Endothelial cell of umbilical vein (primary cell): ENCODE results near the gene GAL3ST1.

Source experiments
- CTCF ChIP-seq, 2 donors: IDR thresholded peaks; 1 replicate in 1 of 2; 2 replicates in 1 of 2; pipeline ENCODE4 v1.5.1; 2011; ENCODE audit warnings: low read length in 2 of 2, mild to moderate bottlenecking in 2 of 2, moderate library complexity in 2 of 2, control low read depth in 1 of 2, inconsistent platforms in 1 of 2, low read depth in 1 of 2; ENCODE audit not compliant: insufficient read depth in 1 of 2; ENCODE audit errors: extremely low read depth in 1 of 2
- EZH2 ChIP-seq: IDR thresholded peaks from 2 replicates; pipeline ENCODE4 v1.6.1; 2012; ENCODE audit warnings: borderline replicate concordance, low read depth, mild to moderate bottlenecking, moderate library complexity, low read length, inconsistent platforms; ENCODE audit not compliant: severe bottlenecking
- FOS ChIP-seq: IDR thresholded peaks from 2 replicates; pipeline ENCODE4 v1.6.1; 2011; ENCODE audit warnings: mild to moderate bottlenecking, low read length, moderate library complexity, borderline replicate concordance; ENCODE audit not compliant: insufficient read depth
- GATA2 ChIP-seq: IDR thresholded peaks from 2 replicates; pipeline ENCODE4 v1.7.0; 2011; ENCODE audit warnings: low read depth, mild to moderate bottlenecking, moderate library complexity, mixed read lengths, low read length; ENCODE audit not compliant: insufficient read length, insufficient read depth
- JUN ChIP-seq: IDR thresholded peaks from 2 replicates; pipeline ENCODE4 v1.6.1; 2011; ENCODE audit warnings: borderline replicate concordance, low read depth; ENCODE audit not compliant: insufficient read length, insufficient read depth
- MAX ChIP-seq: IDR thresholded peaks from 2 replicates; pipeline ENCODE4 v1.6.1; 2011; ENCODE audit not compliant: insufficient read depth, insufficient read length
- MYC ChIP-seq: IDR thresholded peaks from one replicate; pipeline ENCODE4 v1.6.1; 2011; ENCODE audit warnings: mild to moderate bottlenecking, low read depth, low read length
- POLR2A ChIP-seq: IDR thresholded peaks from 2 replicates; pipeline ENCODE4 v1.6.1; 2012; ENCODE audit warnings: low read depth, mild to moderate bottlenecking, control low read depth, low read length
- POLR2AphosphoS5 ChIP-seq: IDR thresholded peaks from 2 replicates; pipeline ENCODE4 v1.6.1; 2012; ENCODE audit warnings: low read depth, mild to moderate bottlenecking, control low read depth, low read length, moderate library complexity; ENCODE audit not compliant: insufficient read depth

DNA sequence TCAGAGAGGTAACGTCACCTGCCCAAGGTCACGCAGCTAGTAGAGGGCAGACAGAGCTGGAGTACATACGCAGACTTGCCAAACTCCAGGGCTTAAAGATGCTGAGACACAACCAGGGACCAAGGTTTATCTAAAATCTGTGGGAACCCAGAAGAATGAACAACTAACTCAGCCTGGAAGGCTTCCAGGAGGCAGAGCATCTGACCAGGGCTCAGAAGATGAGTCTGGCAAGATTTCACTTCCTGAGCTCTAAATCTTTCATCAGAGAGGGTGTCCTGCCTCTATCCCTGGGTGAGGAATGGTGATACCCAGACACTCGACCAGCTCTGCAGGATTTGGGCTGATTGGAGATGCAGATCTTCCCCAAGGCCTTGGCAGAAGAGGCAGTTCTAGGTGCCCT lies 9.1 kb downstream of the GAL3ST1 start:
- no peak for TF ChIP-seq MAX
- no peak for TF ChIP-seq CTCF (IDR thresholded peaks at IDR 0.05; ENCODE audit: extremely low read depth in 1 of 2, insufficient read depth in 1 of 2, low read depth in 1 of 2, low read length in 2 of 2)
- TF ChIP-seq POLR2A, result no peak
- no peak for TF ChIP-seq POLR2AphosphoS5
- no peak for TF ChIP-seq EZH2
- TF ChIP-seq GATA2, result no peak
- no peak for TF ChIP-seq MYC
- TF ChIP-seq FOS, result no peak
- no peak for TF ChIP-seq JUN
